A549 (cell line): ENCODE data around the gene RUNX2. TPM values are rescaled to one million over a fixed set of nuclear protein-coding genes. Genes with fewer than 3 reads are reported as not detected.

Source experiments
- ATAC-seq, 2 experiments: fragments of 200-7000 bp in 1 of 2; fragments of >200 bp in 1 of 2; cut with Nextera tagmentation in 1 of 2; cut with Tn5 transposase in 1 of 2; 3 replicates each; pipeline versions ENCODE4 v1.8.0 to v1.9.1; 2018 to 2020; ENCODE audit warnings: mild to moderate bottlenecking in 1 of 2, moderate library complexity in 1 of 2
- CTCF ChIA-PET: fragments of 300-600 bp; sonication (Branson Sonifier 250); formaldehyde crosslinking; extraction: SDS; loops from one replicate; lab custom pipeline; 2021; ENCODE audit warnings: antibody characterized with exemption, inconsistent platforms; lab: Yijun Ruan, JAX
- POLR2A ChIA-PET: fragments of 350-600 bp; formaldehyde crosslinking; extraction: SDS; loops from one replicate; lab custom pipeline; 2021; ENCODE audit warnings: antibody characterized with exemption, inconsistent platforms; lab: Yijun Ruan, JAX
- DNase-seq, 2 experiments: peaks; one replicate each; pipeline versions ENCODE4 v3.0.0 to v3.0.0-alpha.2; 2011 to 2016; ENCODE audit warnings: low read depth in 1 of 2, low spot score in 1 of 2
- FAIRE-seq: peaks from 2 replicates; lab custom pipeline; 2011; peaks lifted over from hg19 to GRCh38; lab: Jason Lieb, UNC
- H3K27ac ChIP-seq, 2 experiments: fragments of >200 bp; sonication (Bioruptor Twin); formaldehyde crosslinking; 3 replicates each; pipeline ENCODE4 v1.5.1; 2016 to 2017
- H3K4me1 ChIP-seq: fragments of >200 bp; sonication (Bioruptor Twin); formaldehyde crosslinking; 3 replicates; pipeline ENCODE4 v1.6.1; 2016
- H3K4me2 ChIP-seq: fragments of >200 bp; sonication (Bioruptor Twin); formaldehyde crosslinking; 3 replicates; pipeline ENCODE4 v1.6.1; 2016
- H3K4me3 ChIP-seq: fragments of >200 bp; sonication (Bioruptor Twin); formaldehyde crosslinking; 3 replicates; pipeline ENCODE4 v1.5.1; 2016
- H3K9me3 ChIP-seq: fragments of >200 bp; sonication (Bioruptor Twin); formaldehyde crosslinking; 3 replicates; pipeline ENCODE4 v1.6.1; 2016
- ATOH8 ChIP-seq: fragments of 250-450 bp; sonication (Bioruptor Pico); IDR thresholded peaks from 2 replicates; pipeline ENCODE4 v1.5.0; 2020; ENCODE audit warnings: low read depth, mild to moderate bottlenecking, moderate library complexity
- CBX2 ChIP-seq: fragments of 200-600 bp; sonication (generic); IDR thresholded peaks from 2 replicates; pipeline ENCODE4 v1.6.1; 2016; ENCODE audit warnings: low read depth, mild to moderate bottlenecking, borderline replicate concordance
- CHD2 ChIP-seq: fragments of 150-350 bp; IDR thresholded peaks from 2 replicates; pipeline ENCODE4 v1.6.1; 2014; ENCODE audit warnings: low read length; ENCODE audit not compliant: partially characterized antibody
- FOSB ChIP-seq: fragments of 250-450 bp; sonication (Bioruptor Pico); IDR thresholded peaks from 2 replicates; pipeline ENCODE4 v1.5.0; 2020; ENCODE audit warnings: mild to moderate bottlenecking, moderate library complexity
- FOXS1 ChIP-seq: fragments of 250-450 bp; sonication (Bioruptor Pico); IDR thresholded peaks from 2 replicates; pipeline ENCODE4 v1.5.0; 2020; ENCODE audit warnings: mild to moderate bottlenecking, moderate library complexity
- GATA3 ChIP-seq: IDR thresholded peaks from 2 replicates; pipeline ENCODE4 v1.6.1; 2012; ENCODE audit warnings: borderline replicate concordance
- JUN ChIP-seq, 2 experiments: fragments of >200 bp; sonication (Bioruptor Twin); formaldehyde crosslinking; IDR thresholded peaks; 2 replicates in 1 of 2; 3 replicates in 1 of 2; pipeline ENCODE4 v1.6.1; 2016 to 2017
- KDM1A ChIP-seq: fragments of 200-600 bp; sonication (generic); IDR thresholded peaks from 2 replicates; pipeline ENCODE4 v1.6.1; 2016; ENCODE audit warnings: low read depth, mild to moderate bottlenecking
- MAFK ChIP-seq: fragments of 450-650 bp; IDR thresholded peaks from 2 replicates; pipeline ENCODE4 v1.6.1; 2014; ENCODE audit not compliant: partially characterized antibody
- MAX ChIP-seq: IDR thresholded peaks from 2 replicates; pipeline ENCODE4 v1.6.1; 2012
- MAZ ChIP-seq: fragments of 150-350 bp; IDR thresholded peaks from 2 replicates; pipeline ENCODE4 v1.6.1; 2014; ENCODE audit warnings: antibody characterized with exemption, low read depth, low read length, borderline replicate concordance
- MYC ChIP-seq: IDR thresholded peaks from 2 replicates; pipeline ENCODE4 v1.6.1; 2012; ENCODE audit warnings: mild to moderate bottlenecking, inconsistent platforms, low read length, improper control_type of control experiment, borderline replicate concordance
- NPAS2 ChIP-seq: fragments of 250-450 bp; sonication (Bioruptor Pico); IDR thresholded peaks from 2 replicates; pipeline ENCODE4 v1.8.0; 2022; ENCODE audit warnings: mild to moderate bottlenecking, moderate library complexity, borderline replicate concordance
- NR3C1 ChIP-seq: fragments of >200 bp; sonication (Bioruptor Twin); formaldehyde crosslinking; IDR thresholded peaks from 3 replicates; pipeline ENCODE4 v1.6.1; 2017
- POLR2AphosphoS2 ChIP-seq: conservative IDR thresholded peaks from 2 replicates; pipeline ENCODE4 v1.6.1; 2012; ENCODE audit warnings: low read length, improper control_type of control experiment, inconsistent platforms
- RARB ChIP-seq: fragments of 250-450 bp; sonication (Bioruptor Pico); IDR thresholded peaks from 2 replicates; pipeline ENCODE4 v1.8.0; 2021; ENCODE audit warnings: mild to moderate bottlenecking, moderate library complexity
- RCOR1 ChIP-seq: fragments of 150-350 bp; IDR thresholded peaks from 2 replicates; pipeline ENCODE4 v1.6.1; 2014; ENCODE audit warnings: antibody characterized with exemption, low read length, low read depth
- RNF2 ChIP-seq: fragments of 200-600 bp; sonication (generic); IDR thresholded peaks from 2 replicates; pipeline ENCODE4 v1.6.1; 2016; ENCODE audit warnings: low read depth, mild to moderate bottlenecking, antibody characterized with exemption, moderate library complexity, borderline replicate concordance
- SMC3 ChIP-seq: fragments of >200 bp; sonication (Bioruptor Twin); formaldehyde crosslinking; IDR thresholded peaks from 3 replicates; pipeline ENCODE4 v1.6.1; 2018; ENCODE audit warnings: inconsistent platforms
- SREBF2 ChIP-seq: fragments of 450-650 bp; IDR thresholded peaks from 2 replicates; pipeline ENCODE4 v1.6.1; 2014; ENCODE audit warnings: mild to moderate bottlenecking, moderate library complexity
- TP53 ChIP-seq: fragments of 250-450 bp; sonication (Bioruptor Pico); IDR thresholded peaks from 2 replicates; pipeline ENCODE4 v1.5.0; 2021; ENCODE audit warnings: mild to moderate bottlenecking, moderate library complexity
- WGBS: methylation state at CpG from one replicate; pipeline ENCODE4 v1.1.6; 2017; ENCODE audit errors: missing lambda C conversion rate; 5-methylcytosine and 5-hydroxymethylcytosine counted together
- polyA plus RNA-seq, 4 experiments: library from polyadenylated mRNA; depleted of rRNA in 3 of 4; stranded (reverse); fragments of >200 nt; fragmentation: RNase III in 1 of 4; extraction: RNeasy Plus Mini Kit Qiagen cat#74134 plus additional on column Dnase treatment in 1 of 4; gene quantifications; 2 replicates in 3 of 4; 3 replicates in 1 of 4; pipeline ENCODE4 v1.2.3, GENCODE V29; 2011 to 2017
- TF ChIP-seq, protein P1 (sequence below): fragments of 200-600 bp; sonication (generic); IDR thresholded peaks from 2 replicates; pipeline ENCODE4 v1.6.1; 2016; ENCODE audit warnings: antibody characterized with exemption, mild to moderate bottlenecking, moderate library complexity
- TF ChIP-seq, protein P2 (sequence below): IDR thresholded peaks from 2 replicates; pipeline ENCODE4 v1.6.1; 2012; ENCODE audit warnings: low read depth, borderline replicate concordance
- TF ChIP-seq, protein P3 (sequence below): fragments of >200 bp; sonication (Bioruptor Twin); formaldehyde crosslinking; IDR thresholded peaks from 3 replicates; pipeline ENCODE4 v1.5.1; 2016

The RUNX2 gene
- polyA plus RNA-seq, 2 of the 4 experiments (the other 2 are of a cell fraction) = 0.13 to 0.83 TPM

DNA sequence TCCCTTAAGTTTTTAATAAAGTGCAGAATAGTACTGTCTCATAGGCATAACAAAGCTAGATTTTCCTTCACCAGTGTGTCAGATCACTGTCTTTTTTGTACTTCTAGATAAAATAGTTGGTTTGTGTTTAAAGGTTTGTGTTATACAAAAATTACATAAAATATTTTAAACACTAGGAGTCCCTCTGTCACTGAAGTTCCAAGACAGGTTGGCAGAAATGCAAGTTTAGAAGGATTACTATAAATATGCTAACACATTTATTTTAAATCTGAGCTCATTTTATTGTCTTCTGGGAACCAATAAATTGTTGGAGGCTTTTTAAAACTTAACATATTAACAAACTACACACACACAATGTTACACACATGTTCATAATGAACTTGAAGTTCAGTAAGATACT, 30.8 kb upstream of the RUNX2 start (continued):
- TF ChIP-seq JUN (IDR thresholded peaks at IDR 0.05) (no peak), MAZ (no peak)

DNA sequence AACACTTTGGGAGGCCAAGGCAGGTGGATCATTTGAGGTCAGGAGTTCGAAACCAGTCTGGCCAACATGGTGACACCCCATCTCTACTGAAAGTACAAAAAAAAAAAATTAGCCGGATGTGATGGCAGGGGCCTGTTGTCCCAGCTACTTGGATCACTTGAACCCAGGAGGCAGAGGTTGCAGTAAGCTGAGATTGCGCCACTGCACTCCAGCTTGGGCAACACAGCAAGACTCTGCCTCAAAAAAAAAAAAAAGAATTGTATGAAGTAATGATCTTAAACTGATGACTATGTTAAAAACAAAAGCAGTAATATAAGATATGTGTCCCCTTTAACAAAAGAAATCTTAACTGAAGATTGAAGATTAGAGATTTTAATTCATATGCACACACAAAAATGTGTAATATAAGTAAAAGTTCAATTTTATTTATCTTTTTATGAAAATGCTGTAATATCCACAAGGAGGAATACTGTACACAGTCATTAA, 29.0 kb upstream of the RUNX2 start:
- no peaks in the 10 kb centered on the region for H3K9me3 ChIP-seq
- no peak overlapping the region for H3K4me2 ChIP-seq
- H3K27ac ChIP-seq = no peak overlapping the region
- ATAC-seq (no peak), DNase-seq (no peak), FAIRE-seq (no peak)
- ChIA-PET POLR2A (no interaction called here), CTCF (no interaction called here)
- 92% methylated on average over 3 of the region's 3 CpGs for WGBS
- no peaks in the 10 kb centered on the region for H3K4me1 ChIP-seq
- TF ChIP-seq FOSB = no peak
- no peak for TF ChIP-seq GATA3
- TF ChIP-seq KDM1A = no peak
- TF ChIP-seq, protein P1, sequence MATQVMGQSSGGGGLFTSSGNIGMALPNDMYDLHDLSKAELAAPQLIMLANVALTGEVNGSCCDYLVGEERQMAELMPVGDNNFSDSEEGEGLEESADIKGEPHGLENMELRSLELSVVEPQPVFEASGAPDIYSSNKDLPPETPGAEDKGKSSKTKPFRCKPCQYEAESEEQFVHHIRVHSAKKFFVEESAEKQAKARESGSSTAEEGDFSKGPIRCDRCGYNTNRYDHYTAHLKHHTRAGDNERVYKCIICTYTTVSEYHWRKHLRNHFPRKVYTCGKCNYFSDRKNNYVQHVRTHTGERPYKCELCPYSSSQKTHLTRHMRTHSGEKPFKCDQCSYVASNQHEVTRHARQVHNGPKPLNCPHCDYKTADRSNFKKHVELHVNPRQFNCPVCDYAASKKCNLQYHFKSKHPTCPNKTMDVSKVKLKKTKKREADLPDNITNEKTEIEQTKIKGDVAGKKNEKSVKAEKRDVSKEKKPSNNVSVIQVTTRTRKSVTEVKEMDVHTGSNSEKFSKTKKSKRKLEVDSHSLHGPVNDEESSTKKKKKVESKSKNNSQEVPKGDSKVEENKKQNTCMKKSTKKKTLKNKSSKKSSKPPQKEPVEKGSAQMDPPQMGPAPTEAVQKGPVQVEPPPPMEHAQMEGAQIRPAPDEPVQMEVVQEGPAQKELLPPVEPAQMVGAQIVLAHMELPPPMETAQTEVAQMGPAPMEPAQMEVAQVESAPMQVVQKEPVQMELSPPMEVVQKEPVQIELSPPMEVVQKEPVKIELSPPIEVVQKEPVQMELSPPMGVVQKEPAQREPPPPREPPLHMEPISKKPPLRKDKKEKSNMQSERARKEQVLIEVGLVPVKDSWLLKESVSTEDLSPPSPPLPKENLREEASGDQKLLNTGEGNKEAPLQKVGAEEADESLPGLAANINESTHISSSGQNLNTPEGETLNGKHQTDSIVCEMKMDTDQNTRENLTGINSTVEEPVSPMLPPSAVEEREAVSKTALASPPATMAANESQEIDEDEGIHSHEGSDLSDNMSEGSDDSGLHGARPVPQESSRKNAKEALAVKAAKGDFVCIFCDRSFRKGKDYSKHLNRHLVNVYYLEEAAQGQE = no peak
- no peak for TF ChIP-seq RNF2
- TF ChIP-seq NR3C1 = no peak
- no peak for TF ChIP-seq MYC
- no peak for TF ChIP-seq SMC3
- TF ChIP-seq MAX = no peak
- TF ChIP-seq, protein P2, sequence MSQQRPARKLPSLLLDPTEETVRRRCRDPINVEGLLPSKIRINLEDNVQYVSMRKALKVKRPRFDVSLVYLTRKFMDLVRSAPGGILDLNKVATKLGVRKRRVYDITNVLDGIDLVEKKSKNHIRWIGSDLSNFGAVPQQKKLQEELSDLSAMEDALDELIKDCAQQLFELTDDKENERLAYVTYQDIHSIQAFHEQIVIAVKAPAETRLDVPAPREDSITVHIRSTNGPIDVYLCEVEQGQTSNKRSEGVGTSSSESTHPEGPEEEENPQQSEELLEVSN = no peak
- TF ChIP-seq POLR2AphosphoS2 = no peak
- no peak for TF ChIP-seq TP53 (CRISPR knock-in tag)
- TF ChIP-seq ATOH8 (CRISPR knock-in tag) = no peak
- H3K4me3 ChIP-seq = no peak overlapping the region

DNA sequence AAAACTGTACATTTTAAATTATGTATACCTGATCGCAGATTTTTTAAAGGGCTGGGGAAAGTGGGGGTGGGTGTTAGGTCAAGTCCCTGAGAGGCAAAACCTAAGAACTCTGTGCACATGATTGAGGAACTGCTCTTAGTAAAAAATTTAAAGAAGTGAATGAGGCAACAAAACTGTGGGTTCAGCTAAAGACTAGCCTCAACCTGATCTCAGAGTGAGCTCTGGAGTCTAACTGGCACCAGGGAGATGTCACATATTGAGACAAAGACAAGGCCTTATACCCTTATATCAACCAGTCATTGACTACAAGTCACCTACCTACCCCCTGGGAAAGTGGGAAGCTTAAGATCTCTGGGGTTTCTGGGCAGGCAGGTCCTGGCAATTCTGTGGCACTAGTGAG, 27.4 kb upstream of the RUNX2 start:
- TF ChIP-seq FOXS1 (CRISPR knock-in tag) (no peak), SREBF2 (no peak), RARB (CRISPR knock-in tag) (no peak), CBX2 (no peak), RCOR1 (no peak), MAFK (no peak), SMC3 (no peak), CHD2 (no peak), RNF2 (no peak), NPAS2 (CRISPR knock-in tag) (no peak)
- TF ChIP-seq, protein P3, sequence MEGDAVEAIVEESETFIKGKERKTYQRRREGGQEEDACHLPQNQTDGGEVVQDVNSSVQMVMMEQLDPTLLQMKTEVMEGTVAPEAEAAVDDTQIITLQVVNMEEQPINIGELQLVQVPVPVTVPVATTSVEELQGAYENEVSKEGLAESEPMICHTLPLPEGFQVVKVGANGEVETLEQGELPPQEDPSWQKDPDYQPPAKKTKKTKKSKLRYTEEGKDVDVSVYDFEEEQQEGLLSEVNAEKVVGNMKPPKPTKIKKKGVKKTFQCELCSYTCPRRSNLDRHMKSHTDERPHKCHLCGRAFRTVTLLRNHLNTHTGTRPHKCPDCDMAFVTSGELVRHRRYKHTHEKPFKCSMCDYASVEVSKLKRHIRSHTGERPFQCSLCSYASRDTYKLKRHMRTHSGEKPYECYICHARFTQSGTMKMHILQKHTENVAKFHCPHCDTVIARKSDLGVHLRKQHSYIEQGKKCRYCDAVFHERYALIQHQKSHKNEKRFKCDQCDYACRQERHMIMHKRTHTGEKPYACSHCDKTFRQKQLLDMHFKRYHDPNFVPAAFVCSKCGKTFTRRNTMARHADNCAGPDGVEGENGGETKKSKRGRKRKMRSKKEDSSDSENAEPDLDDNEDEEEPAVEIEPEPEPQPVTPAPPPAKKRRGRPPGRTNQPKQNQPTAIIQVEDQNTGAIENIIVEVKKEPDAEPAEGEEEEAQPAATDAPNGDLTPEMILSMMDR = no peak
- TF ChIP-seq, all 56 proteins: peak for 0
- ChIA-PET POLR2A (no interaction called here), CTCF (no interaction called here)
- ATAC-seq (no peak), DNase-seq (no peak), FAIRE-seq (no peak)
- no peak overlapping the region for H3K27ac ChIP-seq
- H3K4me1 ChIP-seq = no peaks in the 10 kb centered on the region
- no peak overlapping the region for H3K4me2 ChIP-seq
- H3K9me3 ChIP-seq = no peaks in the 10 kb centered on the region
- 95% methylated on average over 1 of the region's 1 CpG for WGBS
- no peak overlapping the region for H3K4me3 ChIP-seq
